Uterus (tissue), 4 donors: ENCODE measurements around the gene PDE4D. TPM values are rescaled to one million over a fixed set of nuclear protein-coding genes. Genes with fewer than 3 reads are reported as not detected.

Experiments used
- DNase-seq, 2 donors: peaks; one replicate each; pipeline ENCODE4 v3.0.0-alpha.2; 2019 to 2020
- H3K27ac ChIP-seq, 2 donors: fragments of 200-600 bp; sonication (generic); 1 replicate in 1 of 2; 2 replicates in 1 of 2; pipeline ENCODE4 v1.5.1; 2016 to 2018
- H3K27me3 ChIP-seq, 2 donors: fragments of 200-600 bp; sonication (generic); one replicate each; pipeline ENCODE4 v1.5.1; 2018 to 2019; ENCODE audit warnings: control low read depth in 1 of 2
- H3K36me3 ChIP-seq, 2 donors: fragments of 200-600 bp; sonication (generic); one replicate each; pipeline ENCODE4 v1.5.1; 2019; ENCODE audit warnings: control low read depth in 1 of 2
- H3K4me1 ChIP-seq, 2 donors: fragments of 200-600 bp; sonication (generic); one replicate each; pipeline ENCODE4 v1.5.1; 2018 to 2019; ENCODE audit warnings: control low read depth in 1 of 2
- H3K4me3 ChIP-seq, 2 donors: fragments of 200-600 bp; sonication (generic); 1 replicate in 1 of 2; 2 replicates in 1 of 2; pipeline ENCODE4 v1.5.1; 2018 to 2019; ENCODE audit warnings: mild to moderate bottlenecking in 1 of 2
- H3K9me3 ChIP-seq, 2 donors: fragments of 200-600 bp; sonication (generic); one replicate each; pipeline ENCODE4 v1.5.1; 2019; ENCODE audit warnings: control low read depth in 1 of 2
- CTCF ChIP-seq, 4 experiments: fragments of 200-600 bp in 2 of 4; fragments of 450-650 bp in 2 of 4; sonication (generic) in 2 of 4; IDR thresholded peaks; one replicate each; pipeline ENCODE4 v1.5.1; 2016 to 2019; ENCODE audit warnings: antibody characterized with exemption in 4 of 4, mild to moderate bottlenecking in 2 of 4, moderate library complexity in 1 of 4
- POLR2A ChIP-seq, 2 donors: fragments of 450-650 bp; IDR thresholded peaks; one replicate each; pipeline ENCODE4 v1.6.1; 2016; ENCODE audit warnings: antibody characterized with exemption in 2 of 2, mild to moderate bottlenecking in 1 of 2, moderate library complexity in 1 of 2
- intact Hi-C: fragments of 100-400 bp; cut with DNase I; formaldehyde crosslinking; loops from one replicate; pipeline ENCODE4 v1.15.1; 2023; ENCODE audit warnings: low total_unique reads
- total RNA-seq, 4 donors: library from RNA; depleted of rRNA in 3 of 4; stranded (reverse); fragments of >200 nt in 3 of 4; gene quantifications; one replicate each; pipeline versions ENCODE4 v1.1.0 to v1.2.4, GENCODE V29; 2014 to 2023
- donor health status: DM: yes; HTN: yes; CAD: no.

Gene PDE4D
- total RNA-seq, 4 donors from 2014 or later = 27.1 to 77.0 (median 45.8) TPM

- intact Hi-C loops = no loop called here
- peaks cover 0 to 4% of the 10 kb centered on the region in 2 donors for H3K4me1 ChIP-seq
- peak overlapping the region in 1 of 2 donors; percentile 9 for H3K27ac ChIP-seq
- no peaks in the 10 kb centered on the region for H3K27me3 ChIP-seq
- no peak for TF ChIP-seq POLR2A (IDR thresholded peaks at IDR 0.05)
- no peak for TF ChIP-seq CTCF (IDR thresholded peaks at IDR 0.05)
- no peak for DNase-seq
- H3K36me3 ChIP-seq = no peaks in the 10 kb centered on the region
- no peaks in the 10 kb centered on the region for H3K9me3 ChIP-seq
- H3K4me3 ChIP-seq = no peak overlapping the region
These were observed 208.9 kb downstream of the PDE4D start for GRCh38 chr5:59684388-59685190.

- TF ChIP-seq CTCF (IDR thresholded peaks at IDR 0.05) = no peak
- intact Hi-C loops = no loop called here
- DNase-seq = no peak
- H3K4me3 ChIP-seq = no peak overlapping the region
- no peaks in the 10 kb centered on the region for H3K9me3 ChIP-seq
- peaks cover 0 to 4% of the 10 kb centered on the region in 2 donors for H3K36me3 ChIP-seq
- no peak overlapping the region for H3K27ac ChIP-seq
- H3K27me3 ChIP-seq = no peaks in the 10 kb centered on the region
- H3K4me1 ChIP-seq = peaks cover 0 to 4% of the 10 kb centered on the region in 2 donors
These were observed 210.2 kb downstream of the PDE4D start for GRCh38 chr5:59683311-59683710.

GRCh38 chr5:59682542-59682941, 211.0 kb downstream of the PDE4D start:
- TF ChIP-seq CTCF (IDR thresholded peaks at IDR 0.05) = no peak
- Histone ChIP-seq H3K36me3 (peaks cover 0 to 4% of the 10 kb centered on the region in 2 donors), H3K27ac (no peak overlapping the region), H3K4me1 (peaks cover 0 to 4% of the 10 kb centered on the region in 2 donors), H3K27me3 (no peaks in the 10 kb centered on the region), H3K9me3 (no peaks in the 10 kb centered on the region), H3K4me3 (no peak overlapping the region)
- intact Hi-C loops = no loop called here
- no peak for DNase-seq

- Histone ChIP-seq H3K9me3 (no peaks in the 10 kb centered on the region), H3K4me3 (no peak overlapping the region), H3K4me1 (no peaks in the 10 kb centered on the region), H3K27me3 (no peaks in the 10 kb centered on the region), H3K27ac (no peak overlapping the region), H3K36me3 (peaks cover 0 to 4% of the 10 kb centered on the region in 2 donors)
- TF ChIP-seq CTCF (IDR thresholded peaks at IDR 0.05) (no peak), POLR2A (IDR thresholded peaks at IDR 0.05) (no peak)
- DNase-seq = no peak
- intact Hi-C loops = no loop called here
These were observed 214.6 kb downstream of the PDE4D start for GRCh38 chr5:59678943-59679342.

- Histone ChIP-seq H3K36me3 (peaks cover 0 to 4% of the 10 kb centered on the region in 2 donors), H3K27me3 (no peaks in the 10 kb centered on the region), H3K9me3 (no peaks in the 10 kb centered on the region), H3K4me1 (no peaks in the 10 kb centered on the region), H3K4me3 (no peak overlapping the region), H3K27ac (no peak overlapping the region)
- intact Hi-C loops = no loop called here
- no peak for DNase-seq
- TF ChIP-seq CTCF (IDR thresholded peaks at IDR 0.05) (no peak), POLR2A (IDR thresholded peaks at IDR 0.05) (no peak)
These were observed 218.8 kb downstream of the PDE4D start for GRCh38 chr5:59674763-59675162.
